Measurements from ENCODE around the gene KLHL14.

DNA sequence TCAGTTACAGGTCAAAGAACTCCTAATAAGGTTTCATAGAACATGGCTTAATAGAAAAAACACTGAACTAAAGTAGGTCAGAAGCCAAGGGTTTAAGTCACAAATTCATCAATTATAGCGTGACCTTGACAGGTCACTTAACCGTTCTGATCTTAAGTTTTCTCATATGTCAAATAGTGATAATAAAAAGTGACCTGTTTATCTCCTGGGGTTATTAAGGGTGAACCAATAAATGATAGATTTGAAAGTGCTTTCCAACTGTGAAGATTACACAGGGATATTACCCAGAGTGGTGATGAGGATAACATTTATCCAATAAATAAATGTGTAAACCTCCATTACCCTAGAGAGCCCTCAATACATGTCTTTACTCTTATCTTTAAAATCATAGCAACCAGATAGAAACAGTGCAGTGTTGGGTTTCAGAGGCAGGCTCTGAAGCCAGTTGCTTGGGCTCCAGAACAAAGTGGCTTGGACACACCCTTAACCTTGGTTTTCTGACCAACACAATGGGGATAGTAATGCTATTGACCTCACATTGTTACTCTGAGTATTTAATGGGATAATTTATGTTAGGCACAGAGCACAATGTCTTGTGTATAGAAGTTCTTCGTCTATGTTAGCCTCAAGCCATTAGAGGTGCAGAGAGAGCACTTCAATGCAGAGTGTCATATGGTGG, 48.6 kb downstream of the KLHL14 start:
- TF ChIP-seq POLR2A (IDR thresholded peaks at IDR 0.05) (no peak), POLR2AphosphoS5 (IDR thresholded peaks at IDR 0.05) (no peak)
